ENCODE measurements around the gene ADAM12.

GRCh38 chr10:125984865-125985495 lies 403.3 kb downstream of the ADAM12 start:
- no peak for TF ChIP-seq FOXP4 (CRISPR knock-in tag; IDR thresholded peaks at IDR 0.05)
- no peak for TF ChIP-seq ZBTB49 (CRISPR knock-in tag; IDR thresholded peaks at IDR 0.05; ENCODE audit: borderline replicate concordance)
- no peak for TF ChIP-seq BRF2 (CRISPR knock-in tag; IDR thresholded peaks at IDR 0.05)
- no peak for TF ChIP-seq RELA (CRISPR knock-in tag; IDR thresholded peaks at IDR 0.05)
- no peak for TF ChIP-seq CTCF (CRISPR knock-in tag; IDR thresholded peaks at IDR 0.05)
- no peak for TF ChIP-seq ZBTB2 (CRISPR knock-in tag; IDR thresholded peaks at IDR 0.05; ENCODE audit: low read depth)
- TF ChIP-seq RXRA (CRISPR knock-in tag; IDR thresholded peaks at IDR 0.05), result no peak
- TF ChIP-seq POLR2A (IDR thresholded peaks at IDR 0.05; ENCODE audit: insufficient read depth in 1 of 2, low read depth in 2 of 2, low read length in 2 of 2), result no peak
- no peak for TF ChIP-seq ETS1 (CRISPR knock-in tag; IDR thresholded peaks at IDR 0.05)
- TF ChIP-seq NFYB (CRISPR knock-in tag; IDR thresholded peaks at IDR 0.05), result no peak
